HG02938 (cell line): ENCODE data around the gene IL1RAPL1.

ENCODE experiments used
- ATAC-seq: cut with Tn5 transposase; IDR thresholded peaks from one replicate; pipeline ENCODE4 v1.9.1; 2021; ENCODE audit warnings: mild to moderate bottlenecking, moderate library complexity; ENCODE audit not compliant: unreplicated experiment

The IL1RAPL1 gene

GRCh38 chrX:28946846-28947245, 359.6 kb downstream of the IL1RAPL1 start:
- ATAC-seq: no peak

- no peak for ATAC-seq
Observed at GRCh38 chrX:28960063-28960462, 372.8 kb downstream of the IL1RAPL1 start.

DNA sequence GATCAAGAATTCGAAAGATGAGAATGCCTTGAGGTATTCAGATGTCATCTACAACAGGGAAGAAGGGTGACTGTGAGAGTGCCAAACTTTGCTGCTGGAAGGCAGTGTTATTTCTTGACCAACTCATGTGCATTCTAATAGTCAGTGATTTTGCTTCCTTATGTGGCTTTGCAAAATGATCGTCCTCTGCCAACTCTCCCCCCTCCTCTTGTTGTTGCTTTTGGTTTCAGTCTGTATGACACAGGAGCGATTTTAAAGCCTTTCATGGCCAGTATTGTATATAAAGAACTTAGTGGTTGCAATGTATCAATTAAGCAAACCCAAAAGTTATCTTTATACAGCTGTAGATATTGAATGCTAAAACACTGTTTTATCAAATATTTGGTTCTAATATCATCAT, 379.1 kb downstream of the IL1RAPL1 start:
- no peak for ATAC-seq

- no peak for ATAC-seq
Observed at GRCh38 chrX:28969126-28969525, 381.9 kb downstream of the IL1RAPL1 start.

DNA sequence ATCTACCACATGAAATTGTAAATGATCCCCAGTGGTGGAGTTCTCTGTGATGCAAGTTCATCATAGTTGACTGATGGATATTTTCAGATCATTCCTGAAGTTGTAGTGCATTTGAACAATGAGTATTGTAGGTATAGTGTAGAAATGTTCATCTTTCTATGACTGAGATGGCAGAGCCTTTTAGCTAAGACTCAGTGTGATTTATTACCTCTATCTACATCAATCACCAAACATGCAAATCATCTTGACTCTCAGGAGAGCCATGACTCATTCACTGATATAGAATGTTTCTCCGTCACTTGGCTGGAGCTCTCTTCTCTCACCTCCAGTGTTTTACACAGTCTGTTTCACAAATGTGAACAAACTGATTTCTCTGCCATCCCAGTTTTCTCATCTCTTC, 392.6 kb downstream of the IL1RAPL1 start:
- ATAC-seq: no peak

DNA sequence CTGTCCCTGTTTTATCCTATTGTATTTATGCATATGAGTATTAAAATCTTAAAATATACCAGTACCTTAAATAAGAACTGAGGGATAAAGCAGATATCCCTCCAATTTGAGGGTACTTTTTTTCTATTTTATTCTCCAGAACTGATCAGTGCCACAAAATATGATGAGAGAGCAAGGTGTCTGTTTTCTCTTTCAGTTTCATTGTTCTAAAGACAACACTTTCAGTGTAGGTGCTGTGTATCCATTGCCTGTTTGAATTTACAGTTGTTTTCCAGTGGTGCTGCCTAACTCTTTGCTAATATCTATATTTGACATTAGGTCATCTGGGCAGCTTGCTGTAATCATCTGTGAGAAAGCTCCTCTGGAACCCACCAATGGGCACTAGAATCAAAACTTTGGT, 394.7 kb downstream of the IL1RAPL1 start:
- no peak for ATAC-seq

DNA sequence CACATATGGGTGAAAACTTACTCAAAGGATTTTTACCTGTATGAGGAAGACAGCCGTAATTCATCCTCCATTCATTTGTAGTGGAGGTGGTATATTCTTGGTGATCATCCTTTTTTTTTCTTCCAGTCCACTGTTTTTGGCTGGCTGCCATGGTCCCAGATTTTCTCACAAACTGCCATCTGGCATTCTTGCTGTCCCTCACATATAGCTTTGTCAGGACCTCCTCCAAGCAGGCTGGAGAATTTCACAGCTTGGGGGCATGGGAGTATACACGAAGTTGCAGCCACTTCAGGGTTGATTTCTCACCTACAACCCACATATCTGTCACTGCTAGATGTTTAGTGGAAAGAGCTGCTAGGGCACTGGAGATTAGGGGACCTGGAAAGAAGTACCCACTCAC, 401.0 kb downstream of the IL1RAPL1 start:
- no peak for ATAC-seq

GRCh38 chrX:28997706-28998463, 410.6 kb downstream of the IL1RAPL1 start:
- ATAC-seq: no peak

DNA sequence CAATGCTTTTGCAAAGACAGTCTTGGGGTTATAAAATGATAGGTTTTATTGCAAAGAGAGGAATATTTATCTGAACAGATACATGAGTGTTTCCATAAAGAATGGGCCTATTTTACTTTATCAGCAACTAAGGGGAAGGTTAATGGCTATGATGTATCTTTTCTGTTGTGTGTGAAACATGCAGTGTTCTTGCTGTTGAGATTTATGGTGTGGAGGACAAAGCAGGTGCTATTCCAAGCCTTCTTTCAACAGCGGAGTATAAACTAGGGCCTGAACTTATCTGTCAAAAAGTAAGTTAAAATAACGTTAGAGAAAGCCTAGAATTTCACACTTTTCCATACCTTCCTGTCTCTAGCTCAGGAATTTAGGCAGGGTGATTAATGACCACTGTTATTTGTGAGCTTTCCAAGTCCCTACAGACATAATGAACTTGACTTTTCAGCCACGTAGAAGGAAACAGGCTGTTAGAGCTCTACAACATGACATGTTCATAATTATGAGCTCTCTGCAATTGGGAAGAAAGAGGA, 411.4 kb downstream of the IL1RAPL1 start:
- ATAC-seq: no peak

GRCh38 chrX:29012867-29013266, 425.6 kb downstream of the IL1RAPL1 start:
- ATAC-seq: no peak

GRCh38 chrX:29023207-29023606, 436.0 kb downstream of the IL1RAPL1 start:
- ATAC-seq: no peak

GRCh38 chrX:29024871-29025270, 437.6 kb downstream of the IL1RAPL1 start:
- ATAC-seq: no peak

DNA sequence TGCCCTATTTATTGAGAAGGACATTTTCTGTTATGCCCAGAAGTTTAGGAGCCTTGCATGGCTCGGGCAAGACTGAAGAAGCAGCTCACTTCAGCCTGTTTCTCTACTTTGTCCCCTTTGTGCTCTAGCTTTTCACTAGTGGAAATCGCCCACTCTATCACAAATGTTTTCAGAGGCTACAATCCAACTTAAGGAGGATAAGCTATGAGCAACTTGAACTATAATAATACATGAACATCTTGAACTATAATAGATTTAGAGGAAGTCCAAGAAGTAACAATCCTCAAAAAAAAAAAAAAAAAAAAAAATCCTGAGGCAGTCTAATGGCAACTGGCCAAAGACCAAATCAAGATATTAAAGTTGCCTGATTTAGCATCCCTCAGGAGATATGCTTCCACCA, 452.3 kb downstream of the IL1RAPL1 start:
- ATAC-seq: no peak

- ATAC-seq: no peak
Observed at GRCh38 chrX:29040160-29040559, 452.9 kb downstream of the IL1RAPL1 start.

GRCh38 chrX:29042341-29042740, 455.1 kb downstream of the IL1RAPL1 start:
- ATAC-seq: no peak

DNA sequence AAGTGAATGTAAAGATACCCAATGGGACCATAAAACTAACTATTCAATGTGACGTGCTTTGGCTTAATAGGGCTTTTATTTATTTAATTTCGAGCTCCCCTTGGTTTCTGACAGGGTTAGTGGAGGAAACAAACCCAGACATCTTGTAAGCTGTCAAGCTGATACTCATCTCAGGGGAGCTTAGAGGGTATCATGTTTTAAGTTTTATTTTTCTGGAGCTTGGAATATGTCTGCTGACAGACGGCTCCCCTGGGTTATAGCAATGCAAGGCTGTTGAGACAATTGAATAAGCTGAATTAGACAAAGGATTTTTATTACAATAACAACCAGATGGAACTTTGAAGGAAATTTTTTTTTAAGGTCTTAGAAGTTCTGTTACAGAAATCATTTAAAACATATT, 456.5 kb downstream of the IL1RAPL1 start:
- no peak for ATAC-seq

GRCh38 chrX:29044423-29045184, 457.4 kb downstream of the IL1RAPL1 start:
- no peak for ATAC-seq

DNA sequence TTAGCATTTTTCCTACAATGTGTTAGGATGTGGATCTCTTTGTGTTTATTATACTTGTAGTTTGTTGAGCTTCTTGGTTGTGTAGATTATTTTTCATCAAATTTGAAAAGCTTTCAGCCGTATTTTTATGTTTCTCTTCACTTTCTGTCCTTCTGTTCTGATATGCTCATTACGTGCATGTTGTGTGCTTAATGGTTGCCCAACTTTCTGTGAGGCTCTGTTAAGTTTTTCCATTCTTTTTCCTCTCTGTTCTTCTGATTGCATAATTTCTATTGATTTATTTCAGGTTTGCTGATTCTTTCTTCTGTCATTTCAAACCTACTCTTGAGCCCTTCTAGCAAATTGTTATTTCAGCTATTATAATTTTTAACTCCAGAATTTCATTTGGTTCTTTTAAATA, 478.2 kb downstream of the IL1RAPL1 start:
- ATAC-seq: no peak

DNA sequence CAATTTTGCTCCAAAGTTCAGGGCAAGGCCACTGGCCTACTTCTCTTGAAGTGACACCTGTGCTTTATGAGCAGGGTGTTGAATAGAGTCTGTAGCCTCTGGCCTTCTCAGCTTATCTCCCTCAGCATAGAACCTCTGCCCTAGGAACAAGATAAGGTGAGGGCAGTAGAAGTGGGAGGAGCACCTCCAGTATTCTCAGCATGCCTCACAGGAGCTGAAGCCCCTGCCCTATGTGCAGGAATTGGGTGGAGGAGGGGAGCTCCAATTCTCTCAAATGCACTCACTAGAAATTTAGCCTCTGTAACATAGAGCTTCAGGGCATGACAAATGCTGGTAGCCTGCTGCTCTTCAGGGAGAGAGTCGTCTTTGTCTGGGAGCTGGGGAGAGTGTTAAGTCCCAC, 479.3 kb downstream of the IL1RAPL1 start:
- ATAC-seq: no peak

DNA sequence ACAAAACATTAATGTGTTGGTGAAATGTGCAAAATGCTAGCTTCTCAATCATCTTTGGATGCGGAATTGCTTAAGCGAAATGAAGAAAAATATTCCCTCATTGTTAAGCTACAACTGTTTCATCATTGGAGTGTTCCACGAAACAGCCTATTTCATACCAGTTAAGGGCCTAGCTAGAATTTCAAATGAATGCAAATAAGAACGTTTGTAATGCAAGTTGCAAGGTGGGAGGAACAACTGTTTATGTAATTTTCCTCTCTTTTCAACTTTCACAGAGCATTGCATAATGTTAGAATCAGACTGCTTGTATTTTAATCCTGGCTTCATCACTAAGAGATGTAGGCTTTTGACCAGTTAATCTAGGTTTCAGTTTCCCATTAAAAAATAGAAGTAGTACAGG, 480.1 kb downstream of the IL1RAPL1 start:
- no peak for ATAC-seq

DNA sequence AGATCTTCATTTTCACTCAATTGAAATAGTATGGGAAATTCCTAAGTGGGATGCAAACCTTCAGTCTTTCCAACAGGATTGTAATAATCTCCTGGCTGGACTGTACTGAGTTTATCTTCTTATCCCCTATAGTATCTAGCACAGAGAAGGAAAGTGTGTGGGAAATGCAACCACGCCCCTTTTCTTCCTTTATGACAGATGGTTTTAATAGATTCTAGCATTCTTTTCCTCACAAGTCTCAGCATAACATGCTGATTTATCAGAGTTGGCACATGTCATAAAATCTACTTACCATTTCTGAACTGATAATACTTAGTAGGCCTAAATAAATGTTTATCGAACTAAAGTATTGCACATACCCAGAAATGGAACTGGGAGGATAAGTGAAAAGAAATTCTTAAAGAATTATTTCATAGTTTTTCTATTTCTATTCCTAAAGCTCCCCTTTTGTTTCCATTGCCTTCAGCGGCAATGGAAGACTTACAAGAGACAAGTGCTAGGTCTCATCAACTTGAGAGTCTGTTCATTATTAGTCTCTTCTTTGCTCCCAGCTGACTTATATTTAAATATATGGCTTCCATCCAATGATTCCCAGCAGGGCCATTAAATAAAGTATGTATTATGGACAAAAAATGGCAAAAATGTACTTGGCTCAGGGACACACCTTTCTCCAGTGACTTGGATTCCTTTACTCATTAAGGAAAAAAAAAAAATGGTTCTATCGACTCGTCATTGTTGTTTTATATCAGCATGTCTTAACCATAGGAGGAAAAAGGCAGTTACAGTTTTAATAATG, 484.5 kb downstream of the IL1RAPL1 start:
- ATAC-seq: no peak
